ENCODE measurements around the gene F5. TPM values are rescaled to one million over a fixed set of nuclear protein-coding genes. Genes with fewer than 3 reads are reported as not detected.

F5 gene
- total and polyA plus RNA-seq, 2 of the 13 experiments (the other 11 are each of a cell fraction or from before 2014, with no cell fraction given), result 38.3 to 64.0 TPM

DNA sequence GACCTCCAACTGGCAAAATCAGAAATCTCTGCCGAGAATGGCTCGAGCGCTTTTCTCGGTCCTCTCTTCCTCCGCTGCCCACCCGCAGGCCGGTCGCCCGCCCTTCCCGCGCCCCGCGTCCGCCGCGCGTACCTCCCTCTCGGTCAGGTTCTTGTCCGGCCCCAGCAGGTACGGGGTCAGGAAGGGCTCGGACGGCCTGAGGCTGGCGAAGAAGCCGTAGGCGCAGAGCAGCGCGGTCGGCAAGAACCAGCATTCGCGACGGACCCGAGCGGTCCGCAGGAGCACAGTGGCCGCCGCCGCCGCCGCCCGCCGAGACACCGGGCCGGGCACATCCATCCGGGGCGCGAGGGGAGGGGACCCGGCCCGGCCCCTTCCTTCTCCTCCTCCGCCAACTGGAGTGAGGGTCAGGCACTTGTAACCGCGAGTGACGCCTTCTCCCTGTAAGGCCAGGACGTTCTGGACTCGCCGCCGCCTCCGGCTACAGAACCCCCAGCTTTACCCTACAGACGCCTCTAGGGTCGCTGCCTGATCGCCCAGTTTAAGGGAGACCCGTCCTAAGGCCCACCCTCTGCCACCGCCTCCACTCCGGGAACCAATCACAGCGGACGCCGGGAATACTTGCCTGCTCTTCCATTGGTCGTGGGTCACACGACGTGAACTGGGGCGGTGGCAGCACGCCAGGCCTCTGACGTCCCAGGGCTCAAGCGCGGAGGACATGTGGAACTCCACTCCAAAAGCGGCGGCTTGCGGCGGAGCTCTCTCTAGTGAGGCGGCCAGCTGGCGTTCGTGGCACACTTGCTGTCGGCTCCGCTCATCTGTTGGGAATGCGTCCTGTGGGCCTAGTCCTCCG, 100.6 kb downstream of the F5 start, which contains the start of gene SLC19A2 (continued):
- TF ChIP-seq, protein P1, sequence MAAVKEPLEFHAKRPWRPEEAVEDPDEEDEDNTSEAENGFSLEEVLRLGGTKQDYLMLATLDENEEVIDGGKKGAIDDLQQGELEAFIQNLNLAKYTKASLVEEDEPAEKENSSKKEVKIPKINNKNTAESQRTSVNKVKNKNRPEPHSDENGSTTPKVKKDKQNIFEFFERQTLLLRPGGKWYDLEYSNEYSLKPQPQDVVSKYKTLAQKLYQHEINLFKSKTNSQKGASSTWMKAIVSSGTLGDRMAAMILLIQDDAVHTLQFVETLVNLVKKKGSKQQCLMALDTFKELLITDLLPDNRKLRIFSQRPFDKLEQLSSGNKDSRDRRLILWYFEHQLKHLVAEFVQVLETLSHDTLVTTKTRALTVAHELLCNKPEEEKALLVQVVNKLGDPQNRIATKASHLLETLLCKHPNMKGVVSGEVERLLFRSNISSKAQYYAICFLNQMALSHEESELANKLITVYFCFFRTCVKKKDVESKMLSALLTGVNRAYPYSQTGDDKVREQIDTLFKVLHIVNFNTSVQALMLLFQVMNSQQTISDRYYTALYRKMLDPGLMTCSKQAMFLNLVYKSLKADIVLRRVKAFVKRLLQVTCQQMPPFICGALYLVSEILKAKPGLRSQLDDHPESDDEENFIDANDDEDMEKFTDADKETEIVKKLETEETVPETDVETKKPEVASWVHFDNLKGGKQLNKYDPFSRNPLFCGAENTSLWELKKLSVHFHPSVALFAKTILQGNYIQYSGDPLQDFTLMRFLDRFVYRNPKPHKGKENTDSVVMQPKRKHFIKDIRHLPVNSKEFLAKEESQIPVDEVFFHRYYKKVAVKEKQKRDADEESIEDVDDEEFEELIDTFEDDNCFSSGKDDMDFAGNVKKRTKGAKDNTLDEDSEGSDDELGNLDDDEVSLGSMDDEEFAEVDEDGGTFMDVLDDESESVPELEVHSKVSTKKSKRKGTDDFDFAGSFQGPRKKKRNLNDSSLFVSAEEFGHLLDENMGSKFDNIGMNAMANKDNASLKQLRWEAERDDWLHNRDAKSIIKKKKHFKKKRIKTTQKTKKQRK (IDR thresholded peaks at IDR 0.05; ENCODE audit: low read length), result no peak
- TF ChIP-seq YEATS4 (CRISPR knock-in tag; IDR thresholded peaks at IDR 0.05; ENCODE audit: borderline replicate concordance) (peak; percentile 92; the same call in 1 of the 2 replicates), HMGXB3 (CRISPR knock-in tag; IDR thresholded peaks at IDR 0.05; ENCODE audit: borderline replicate concordance) (no peak), ZNF253 (CRISPR knock-in tag; IDR thresholded peaks at IDR 0.05; ENCODE audit: borderline replicate concordance) (no peak), TIGD3 (CRISPR knock-in tag; IDR thresholded peaks at IDR 0.05; ENCODE audit: borderline replicate concordance) (no peak), ZNF296 (CRISPR knock-in tag; conservative IDR thresholded peaks at IDR 0.05) (no peak), CCDC6 (CRISPR knock-in tag; IDR thresholded peaks at IDR 0.05) (no peak), CC2D1A (CRISPR knock-in tag; IDR thresholded peaks at IDR 0.05) (no peak), ZNF784 (CRISPR knock-in tag; IDR thresholded peaks at IDR 0.05; ENCODE audit: borderline replicate concordance) (no peak), TAF15 (IDR thresholded peaks at IDR 0.05; ENCODE audit: low read depth, low read length, poor library complexity, severe bottlenecking) (peak; percentile 57), HNRNPK (IDR thresholded peaks at IDR 0.05; ENCODE audit: low read depth, low read length, poor library complexity, severe bottlenecking) (no peak), KLF15 (CRISPR knock-in tag; IDR thresholded peaks at IDR 0.05; ENCODE audit: borderline replicate concordance) (peak; percentile 72; the same call in 1 of the 2 replicates), ZNF792 (CRISPR knock-in tag; IDR thresholded peaks at IDR 0.05) (peak; percentile 78; the same call in 1 of the 2 replicates), MXI1 (IDR thresholded peaks at IDR 0.05; ENCODE audit: borderline replicate concordance, low read depth, low read length) (peak; percentile 98), ZZZ3 (CRISPR knock-in tag; IDR thresholded peaks at IDR 0.05; ENCODE audit: borderline replicate concordance) (peak; percentile 2; the same call in 1 of the 2 replicates), MED13 (CRISPR knock-in tag; IDR thresholded peaks at IDR 0.05) (peak; percentile 82)
- TF ChIP-seq, protein P2, sequence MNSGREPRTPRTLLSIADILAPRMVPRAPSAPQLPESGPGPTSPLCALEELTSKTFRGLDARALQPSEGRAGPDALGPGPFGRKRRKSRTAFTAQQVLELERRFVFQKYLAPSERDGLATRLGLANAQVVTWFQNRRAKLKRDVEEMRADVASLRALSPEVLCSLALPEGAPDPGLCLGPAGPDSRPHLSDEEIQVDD (CRISPR knock-in tag; IDR thresholded peaks at IDR 0.05; ENCODE audit: borderline replicate concordance), result no peak; the same call in 1 of the 2 replicates

Measured in HepG2 (cell line).